SIG-M5 treated with dmso at 0.1 percent for 504 hours (cell line): ENCODE measurements around the gene SNAP23.
A peak's percentile ranks its signal among the peaks of the same experiment; 100 is the strongest.

Source experiments
- DNase-seq: peaks from one replicate; lab custom pipeline; 2025; ENCODE audit not compliant: unreplicated experiment; lab: John Stamatoyannopoulos, UW

The SNAP23 gene

DNA sequence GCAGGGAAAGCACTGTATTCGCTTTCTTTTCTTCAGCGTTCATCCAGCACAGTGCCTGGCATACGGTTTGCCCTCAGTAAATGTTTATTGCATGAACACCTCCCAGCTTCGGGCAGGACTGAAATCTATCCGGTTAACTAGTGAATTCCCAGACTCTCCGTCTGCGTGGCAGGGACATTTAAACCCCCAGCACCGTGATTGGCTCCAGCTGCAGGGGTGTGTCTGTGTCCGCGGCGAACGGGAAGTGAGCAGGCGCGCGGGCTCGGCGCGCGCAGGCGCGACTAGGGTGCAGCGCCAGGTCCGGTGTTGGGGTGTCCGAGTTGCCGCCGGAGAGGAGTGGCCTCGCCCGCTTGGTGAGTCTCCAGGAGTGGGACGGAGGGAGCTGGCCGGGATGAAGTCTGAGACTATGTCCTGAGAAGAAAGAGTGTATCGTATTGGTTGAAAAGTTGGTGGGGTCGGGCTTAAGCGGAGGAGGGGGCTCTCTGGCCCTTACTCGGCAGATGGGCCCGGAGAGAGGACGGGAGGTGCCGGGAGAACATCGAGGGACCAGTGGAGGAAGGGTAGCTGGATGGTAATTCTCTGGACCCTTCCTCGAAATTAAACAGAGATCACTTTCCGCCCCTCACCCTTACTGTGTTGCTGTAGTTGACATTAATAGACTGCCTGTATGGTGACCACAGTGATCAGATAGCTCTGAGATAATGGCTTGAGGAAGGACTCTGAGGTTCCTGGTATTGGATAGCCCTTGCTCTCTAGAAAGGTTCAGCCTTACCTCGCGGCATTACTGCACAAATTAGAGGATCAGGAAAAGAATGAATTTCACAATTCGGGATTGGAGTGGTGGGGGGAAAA is at the start of gene SNAP23:
Gene SNAP23 (plus strand): TSS at position 274 of the 852 bp plus-strand sequence. CDS start 16,213 bp downstream, outside the sequence.
- DNase-seq: peak; percentile 89

DNA sequence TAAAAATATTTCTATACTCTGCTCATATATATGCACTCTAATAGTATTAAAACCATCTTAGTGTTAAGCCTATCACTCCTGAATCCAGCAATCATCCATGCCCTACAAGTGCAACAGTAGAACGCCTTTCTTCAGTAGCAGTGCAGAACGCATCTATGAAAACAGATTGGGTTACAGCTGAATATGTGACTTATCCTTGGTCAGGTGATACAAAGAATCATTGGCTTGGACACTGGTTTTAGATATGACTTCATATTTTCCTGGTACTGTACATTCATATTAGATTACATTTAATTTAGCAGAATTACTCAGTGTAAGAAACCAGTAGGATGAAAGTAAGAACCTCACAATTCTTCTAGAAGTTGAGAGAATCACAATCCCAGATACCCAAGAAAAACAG is 47.8 kb upstream of the SNAP23 start:
- DNase-seq: no peak

DNA sequence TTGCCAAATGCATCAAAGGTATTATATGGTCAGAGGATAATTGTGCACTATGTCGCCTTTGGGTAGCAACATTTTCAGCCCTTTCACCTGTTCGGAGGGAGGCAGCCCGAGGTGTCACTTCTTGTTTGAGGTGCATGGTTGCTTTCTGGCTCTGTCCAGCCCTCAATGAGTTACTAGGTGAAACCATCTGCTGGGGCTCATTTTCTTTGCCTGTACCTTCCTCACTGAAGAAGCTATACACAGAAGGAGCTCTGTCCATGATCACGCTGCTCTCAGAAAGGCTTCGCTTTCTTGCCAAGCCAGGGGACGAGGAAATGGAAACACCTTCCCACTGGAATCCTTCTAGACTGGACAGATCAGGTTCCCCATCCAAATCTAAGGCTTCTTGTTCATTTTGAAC is 47.2 kb upstream of the SNAP23 start:
- no peak for DNase-seq

DNA sequence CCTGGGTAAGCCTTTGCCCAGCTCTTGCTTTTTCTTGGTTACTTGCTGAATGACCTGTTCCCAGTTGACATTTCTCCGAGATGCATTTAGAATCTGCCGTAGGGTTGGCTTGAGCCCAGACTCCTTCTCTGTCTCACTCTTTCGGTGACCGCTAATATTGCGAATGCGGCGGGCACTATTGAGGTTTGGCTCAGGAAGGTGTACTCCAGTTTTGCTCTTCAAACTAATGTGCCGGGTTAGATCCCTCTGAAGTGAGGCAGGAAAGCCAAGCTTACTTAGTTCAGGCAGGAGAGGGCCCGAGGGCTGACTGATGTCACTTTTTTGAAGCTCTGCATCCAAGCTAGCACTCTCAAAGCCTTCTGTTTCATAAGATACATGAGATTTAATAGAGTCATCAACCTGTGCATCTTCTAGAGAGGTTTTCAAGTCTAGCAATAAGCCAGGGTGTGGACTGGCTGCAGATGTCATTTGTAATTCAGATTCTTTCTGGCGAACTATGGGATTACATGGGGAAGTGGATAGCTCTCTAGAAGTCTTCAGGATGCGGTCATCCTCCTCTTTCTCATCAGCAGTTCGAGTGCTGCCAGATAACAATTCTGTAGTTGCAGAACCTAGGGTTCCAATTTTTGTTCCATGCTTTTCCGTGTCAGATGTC is 45.5 kb upstream of the SNAP23 start:
- no peak for DNase-seq

DNA sequence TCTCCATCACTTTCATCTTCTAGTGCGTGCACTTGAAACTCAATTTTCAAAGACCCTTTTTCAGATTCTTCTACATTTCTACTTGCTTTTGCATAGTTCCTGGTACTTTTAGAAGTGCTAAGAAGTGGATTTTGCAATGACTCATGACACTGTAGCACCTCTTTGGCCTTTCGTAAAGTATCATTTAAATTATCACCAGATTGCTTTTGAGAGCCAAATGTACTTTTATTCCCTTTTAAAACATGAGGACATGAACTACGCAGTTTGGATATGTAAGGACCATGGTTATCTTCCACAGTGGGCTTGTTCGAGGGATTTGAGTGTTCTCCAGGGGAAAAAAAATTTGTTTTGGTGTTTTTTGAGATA is 45.0 kb upstream of the SNAP23 start:
- DNase-seq: no peak

DNA sequence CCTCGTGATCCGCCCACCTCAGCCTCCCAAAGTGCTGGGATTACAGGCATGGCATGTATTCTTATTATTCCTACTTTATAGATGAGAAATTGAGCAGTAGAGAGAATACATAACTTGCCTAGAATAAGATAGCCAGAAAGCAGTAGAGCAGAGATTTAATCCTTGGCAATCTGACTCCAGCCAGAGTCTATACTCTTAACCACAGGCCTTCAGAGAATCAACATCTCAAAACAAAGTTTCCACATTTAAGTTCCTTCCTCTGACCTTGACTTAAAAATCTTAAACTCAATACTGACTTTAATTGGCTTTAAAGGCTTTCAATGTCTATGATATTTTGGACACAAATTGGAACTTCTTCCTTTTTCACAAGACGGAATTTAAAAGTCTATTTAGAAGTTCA is 41.6 kb upstream of the SNAP23 start:
- DNase-seq: no peak

DNA sequence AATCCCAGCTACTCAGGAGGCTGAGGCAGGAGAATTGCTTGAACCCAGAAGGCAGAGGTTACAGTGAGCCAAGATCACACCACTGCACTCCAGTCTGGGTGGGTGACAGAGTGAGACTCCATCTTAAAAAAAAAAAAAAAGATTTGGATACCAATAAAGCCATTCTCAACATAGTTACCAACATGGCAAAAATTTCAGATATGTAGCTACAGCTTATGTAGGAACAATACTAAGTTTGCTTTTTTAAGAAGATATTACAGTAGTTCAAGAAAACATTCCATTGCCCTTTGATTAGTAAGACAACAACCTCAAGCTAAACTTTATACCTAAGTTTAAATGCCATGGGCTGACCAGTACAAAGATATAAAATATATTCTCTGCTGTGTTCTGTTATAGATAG is 38.9 kb upstream of the SNAP23 start:
- DNase-seq: no peak

DNA sequence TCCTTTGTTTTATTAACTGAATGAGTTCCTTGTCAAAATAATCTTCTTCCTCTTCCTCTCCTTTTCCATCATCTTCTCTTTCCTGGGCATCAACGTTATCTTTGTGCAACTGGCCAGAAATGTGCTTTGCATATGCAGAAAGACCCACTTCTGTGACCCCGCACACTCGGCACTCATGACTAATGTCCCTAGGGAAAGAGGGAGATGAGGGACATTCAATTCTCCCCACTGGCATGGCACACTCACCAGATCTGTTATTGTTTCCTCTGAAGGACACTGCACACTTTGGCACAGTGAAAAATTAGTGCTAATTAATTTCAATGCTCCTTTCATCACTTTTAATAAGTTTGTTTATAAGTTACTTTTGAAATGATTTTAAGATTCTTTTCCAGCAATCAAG is 38.5 kb upstream of the SNAP23 start:
- DNase-seq: no peak

DNA sequence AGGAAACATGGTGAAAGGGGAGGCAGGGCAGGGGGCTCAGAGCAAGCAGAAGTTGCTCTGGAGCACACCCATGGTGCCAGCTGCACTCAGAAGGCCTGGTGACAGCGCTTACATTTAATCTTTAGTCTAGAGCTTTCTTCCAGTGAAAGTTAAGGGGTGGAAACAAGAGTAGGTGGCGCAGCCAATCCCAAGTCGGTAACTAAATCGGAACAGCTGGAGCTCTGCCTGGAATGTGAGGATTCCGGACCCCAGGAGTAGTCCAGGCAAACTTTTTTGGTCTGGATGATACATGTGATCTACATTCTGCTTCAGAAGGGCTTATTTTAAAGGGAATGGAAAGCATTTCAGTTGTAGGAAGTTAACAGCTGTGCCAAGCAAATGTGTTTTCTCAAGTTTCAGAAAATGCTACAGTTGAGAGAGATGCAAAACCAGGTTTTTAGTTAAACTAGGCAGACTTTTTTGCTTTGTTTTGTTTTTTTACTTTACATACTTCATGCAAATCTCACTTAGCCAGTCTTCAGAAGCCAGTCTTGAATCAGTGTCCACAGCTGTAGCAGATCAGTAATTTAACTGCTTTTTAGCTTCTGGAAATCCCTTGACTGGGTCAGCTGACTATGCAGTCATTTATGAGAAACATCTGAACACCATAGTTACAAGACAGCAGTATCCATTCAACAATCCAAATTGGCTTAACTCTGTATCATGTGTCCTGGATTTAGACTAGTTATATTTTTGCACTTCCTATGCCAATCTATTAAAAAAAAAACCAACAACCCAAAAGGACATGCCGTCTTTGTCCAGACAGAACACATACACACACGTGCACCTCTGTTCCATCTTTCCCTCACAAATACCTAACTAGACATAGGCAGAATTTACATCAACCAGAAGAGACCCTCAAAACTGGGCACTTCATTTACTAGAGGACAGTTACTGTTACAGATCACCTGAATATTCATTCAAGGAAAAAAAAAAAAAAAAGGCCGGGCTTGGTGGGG is 37.7 kb upstream of the SNAP23 start:
- no peak for DNase-seq

DNA sequence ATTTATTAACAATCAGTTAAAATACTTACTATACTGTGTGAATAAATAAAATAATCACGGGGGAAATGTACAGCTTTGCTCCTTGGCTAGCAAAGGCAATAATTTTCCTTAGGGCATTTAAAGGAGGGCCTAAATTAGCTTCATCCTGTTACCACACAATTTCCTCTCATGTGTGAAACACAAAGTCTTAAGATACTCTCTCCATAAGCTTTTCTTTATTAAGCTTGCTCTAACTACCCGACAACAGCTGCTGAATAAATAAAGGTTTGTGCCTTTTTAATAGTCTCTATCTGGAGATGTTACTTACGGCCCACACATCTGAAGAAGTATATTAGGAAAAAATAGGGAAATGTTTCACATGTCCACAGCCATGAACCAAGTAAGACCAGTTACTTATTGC is 34.2 kb upstream of the SNAP23 start:
- DNase-seq: no peak

DNA sequence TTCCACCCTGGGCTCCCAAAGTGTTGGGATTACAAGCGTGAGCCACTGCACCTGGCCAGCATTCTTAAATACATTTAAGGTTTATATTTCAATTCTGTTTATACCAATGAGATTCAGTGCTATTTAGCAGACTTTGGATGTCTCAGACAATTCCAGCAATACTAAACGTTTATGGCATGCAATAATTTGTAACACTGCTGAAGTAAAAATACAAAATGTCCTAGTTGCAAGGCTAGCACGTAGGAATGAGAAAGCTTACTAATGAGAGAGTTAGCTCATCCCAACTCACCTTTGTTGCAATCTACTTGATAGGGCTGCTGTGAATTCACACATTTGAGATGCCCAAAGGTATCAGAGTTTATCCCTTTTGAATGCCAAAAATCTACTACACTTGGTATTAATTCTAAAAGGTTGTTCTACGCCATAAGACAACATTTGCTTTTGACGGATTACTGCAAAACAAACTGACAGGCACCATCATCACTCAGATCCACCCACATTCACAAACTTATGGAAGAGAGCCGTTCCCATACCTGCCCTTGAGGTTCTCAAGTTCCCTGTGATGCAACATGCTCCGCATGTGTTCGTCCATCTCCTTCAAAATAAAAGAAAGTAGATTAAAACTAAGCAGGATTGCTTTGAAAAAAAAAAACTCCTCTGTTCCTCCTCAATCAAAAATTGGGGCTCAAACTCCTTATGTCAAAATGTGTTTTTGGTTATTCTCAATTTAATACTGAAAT is 29.7 kb upstream of the SNAP23 start:
- DNase-seq: no peak

DNA sequence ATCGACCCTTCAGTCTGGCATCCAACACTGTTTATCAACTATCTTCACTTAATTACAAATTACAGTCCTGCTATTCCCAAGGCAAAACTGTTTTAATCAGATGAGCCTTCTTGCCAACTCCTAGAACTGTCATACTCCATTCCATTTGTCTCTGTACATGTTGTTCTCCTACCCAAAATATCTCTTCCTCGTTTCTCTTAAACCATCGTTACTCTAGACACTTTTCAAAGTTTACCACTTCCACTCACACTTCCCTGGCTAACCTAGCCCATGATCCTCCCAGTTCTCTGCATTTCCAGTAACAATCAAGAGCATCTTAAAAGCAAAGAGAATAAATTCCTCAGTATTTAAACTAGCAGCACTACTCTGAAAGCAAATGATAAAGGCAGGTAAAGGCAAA is 24.4 kb upstream of the SNAP23 start:
- no peak for DNase-seq

DNA sequence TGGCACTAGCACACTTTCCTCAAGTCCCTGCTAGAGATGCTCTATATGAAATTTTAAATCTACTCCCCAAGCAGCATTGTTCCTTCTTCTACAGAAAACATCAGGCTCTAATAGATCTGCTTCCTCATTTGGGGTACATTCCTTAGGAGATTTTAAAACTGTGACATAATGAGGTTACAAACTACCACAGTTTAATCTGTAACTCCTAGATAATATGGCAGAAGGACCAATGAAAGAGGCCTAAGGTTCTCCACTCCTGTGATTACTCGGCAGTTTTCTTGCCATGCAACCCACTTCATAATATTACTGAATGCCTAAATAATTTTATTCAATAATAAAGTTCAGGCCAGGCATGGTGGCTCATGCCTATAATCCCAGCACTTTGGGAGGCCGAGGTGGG is 20.6 kb upstream of the SNAP23 start:
- DNase-seq: peak; percentile 14

DNA sequence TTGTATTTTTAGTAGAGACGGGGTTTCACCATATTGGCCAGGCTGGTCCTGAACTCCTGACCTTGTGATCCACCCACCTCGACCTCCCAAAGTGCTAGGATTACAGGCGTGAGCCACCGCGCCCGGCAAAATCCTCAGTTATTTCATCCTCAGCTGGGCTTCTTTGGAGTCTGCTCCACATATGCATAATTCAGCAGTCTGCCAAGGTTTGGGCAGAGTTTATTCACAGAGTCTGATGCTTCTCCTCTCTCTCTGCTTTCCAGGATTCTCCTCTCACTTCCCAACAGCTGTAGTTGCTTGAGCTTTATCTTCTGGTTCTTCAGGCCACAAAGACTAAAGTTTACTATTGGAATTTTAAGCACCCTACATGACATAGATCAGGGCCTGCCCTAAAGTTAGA is 12.7 kb upstream of the SNAP23 start:
- DNase-seq: no peak

DNA sequence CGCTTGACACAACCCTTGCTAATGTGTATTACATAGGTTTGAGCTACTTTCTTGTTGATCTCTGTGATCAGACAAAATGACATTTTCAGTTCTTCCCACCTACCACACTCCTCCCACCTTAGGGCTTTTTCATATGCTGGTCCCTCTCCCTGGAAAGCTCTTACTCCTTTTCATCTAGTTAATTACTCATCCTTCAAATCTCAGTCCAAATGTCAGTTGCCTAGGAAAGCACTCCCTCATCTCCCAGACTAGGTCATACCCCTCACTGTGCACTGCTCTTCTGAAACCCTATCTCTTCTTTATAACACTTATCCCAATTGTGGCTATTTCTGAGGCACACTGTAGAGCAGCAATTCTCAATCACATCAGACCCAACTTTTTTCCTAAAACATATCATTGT is 11.8 kb upstream of the SNAP23 start:
- no peak for DNase-seq

DNA sequence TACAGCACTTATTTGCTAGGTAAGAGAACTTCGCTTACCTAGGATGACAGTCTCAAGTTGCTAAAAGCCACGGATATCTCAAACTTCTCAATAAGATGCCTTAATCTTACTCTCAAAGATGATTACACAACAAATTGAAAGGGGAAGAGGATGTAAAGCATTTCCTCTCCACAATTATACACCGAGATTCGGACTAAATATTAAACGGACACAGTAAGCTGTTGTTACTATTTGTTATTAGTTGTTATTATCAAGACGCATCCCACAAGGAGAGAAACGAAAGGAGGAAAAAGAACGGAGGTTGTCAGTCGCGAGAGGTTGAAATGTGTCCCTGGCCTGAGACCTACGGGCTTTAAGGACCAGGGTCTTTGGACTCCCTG is 5.2 kb upstream of the SNAP23 start:
- peak; percentile 52 for DNase-seq

DNA sequence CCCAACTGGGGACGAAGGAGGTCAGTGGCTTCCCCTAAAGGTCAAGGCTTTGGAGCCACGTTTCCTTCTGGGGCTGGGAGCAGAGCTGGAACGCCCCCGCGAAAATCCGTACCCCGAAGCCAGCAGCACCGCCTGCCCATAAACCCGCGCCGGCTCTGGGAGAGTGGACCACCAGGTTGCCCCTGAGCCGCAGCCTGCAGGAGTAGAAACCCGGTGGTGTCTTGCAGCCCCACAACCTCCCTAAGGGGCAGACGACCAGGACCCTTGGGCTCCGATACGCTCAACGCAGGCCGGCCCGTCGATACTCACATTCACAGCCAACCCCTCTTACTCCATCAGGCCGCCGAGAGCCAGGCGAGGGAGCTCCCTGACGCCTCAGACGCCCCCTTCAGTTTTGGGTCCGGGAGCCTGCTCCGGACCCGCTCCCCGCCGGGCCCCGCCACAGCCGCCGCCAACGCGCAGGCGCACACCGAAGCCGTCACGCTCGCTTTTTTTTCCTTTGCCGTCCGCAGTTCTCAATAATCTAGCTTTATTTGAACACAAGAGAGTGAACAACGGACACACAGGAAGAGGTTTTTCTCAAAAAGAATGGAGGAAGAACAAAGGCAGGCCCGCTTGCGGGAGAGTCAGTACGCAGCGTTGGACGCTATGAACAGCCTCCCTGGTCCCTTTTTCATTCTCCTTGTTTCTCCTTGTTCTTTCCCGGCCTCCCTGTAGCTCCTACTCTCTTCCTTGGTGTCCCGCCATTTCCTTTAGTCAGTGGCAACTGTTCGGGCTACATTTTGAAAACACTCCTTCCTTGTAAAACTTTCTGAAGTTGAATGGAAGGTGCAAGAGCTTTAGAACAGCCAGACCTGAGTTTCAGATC is 4.5 kb upstream of the SNAP23 start, which contains the start of gene ZNF106:
Gene ZNF106 (minus strand): TSS at position 471 of the 868 bp plus-strand sequence. CDS start 18,852 bp downstream, outside the sequence.
- DNase-seq: peak; percentile 88

DNA sequence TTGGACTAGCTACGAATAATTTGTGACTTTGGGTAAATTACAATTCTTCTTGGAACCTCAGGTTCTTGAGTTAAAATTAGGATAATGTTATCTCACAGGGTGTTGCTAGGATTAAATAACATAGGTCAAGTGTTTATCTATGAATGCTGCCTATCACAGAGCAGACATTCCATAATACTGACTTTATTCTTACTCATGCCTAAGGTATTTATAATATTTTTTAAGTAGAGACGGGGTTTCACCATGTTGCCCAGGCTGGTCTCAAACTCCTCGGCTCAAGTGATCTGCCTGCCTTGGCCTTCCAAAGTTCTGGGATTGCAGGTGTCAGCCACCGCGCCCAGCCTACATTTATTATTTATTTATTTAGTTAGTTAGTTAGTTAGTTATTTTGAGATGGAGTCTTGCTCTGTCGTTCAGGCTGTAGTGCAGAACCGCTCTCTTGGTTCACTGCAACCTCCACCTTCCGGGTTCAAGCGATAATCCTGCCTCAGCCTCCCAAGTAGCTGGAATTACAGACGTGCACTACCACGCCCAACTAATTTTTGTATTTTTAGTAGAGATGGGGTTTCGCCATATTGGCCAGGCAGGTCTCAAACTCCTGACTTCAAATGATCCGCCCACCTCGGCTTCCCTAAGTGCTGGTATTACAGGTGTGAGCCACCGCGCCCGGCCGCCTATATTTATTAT is 3.8 kb upstream of the SNAP23 start:
- DNase-seq: no peak

DNA sequence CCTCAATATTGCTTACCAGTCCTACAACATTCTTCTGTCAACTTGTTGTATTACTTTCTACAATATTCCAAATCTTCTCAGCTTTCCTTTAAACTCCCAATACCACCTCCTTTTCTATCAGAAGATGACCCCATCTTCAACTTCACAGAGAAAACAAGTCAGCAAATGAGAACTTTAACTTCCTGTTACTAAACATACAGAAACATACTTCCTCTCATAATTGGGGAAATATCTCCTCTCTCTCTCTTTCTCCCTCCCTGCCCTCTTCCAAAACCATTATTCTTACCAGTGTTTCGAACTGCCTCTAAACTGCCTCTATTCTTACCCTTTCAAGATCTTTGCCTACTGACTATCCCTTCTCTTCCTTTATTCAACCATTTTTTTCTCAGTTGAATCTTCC is 1.8 kb upstream of the SNAP23 start:
- peak; percentile 69 for DNase-seq
